H1 (cell line): ENCODE measurements around the gene TMEM181.

Source experiments
- CHD2 ChIP-seq: IDR thresholded peaks from 2 replicates; pipeline ENCODE4 v1.6.1; 2012; ENCODE audit warnings: low read length, improper control_type of control experiment
- CREB1 ChIP-seq: IDR thresholded peaks from 2 replicates; pipeline ENCODE4 v1.6.1; 2012; ENCODE audit warnings: inconsistent platforms
- CTCF ChIP-seq, 3 experiments: IDR thresholded peaks; 1 replicate in 2 of 3; 2 replicates in 1 of 3; pipeline versions ENCODE4 v1.5.1 to v1.6.1; 2011; ENCODE audit warnings: low read length in 3 of 3, mild to moderate bottlenecking in 3 of 3, inconsistent platforms in 2 of 3, low read depth in 1 of 3, moderate library complexity in 1 of 3; ENCODE audit not compliant: insufficient read depth in 1 of 3; ENCODE audit errors: control extremely low read depth in 1 of 3
- EP300 ChIP-seq, 2 experiments: IDR thresholded peaks; 1 replicate in 1 of 2; 2 replicates in 1 of 2; pipeline ENCODE4 v1.6.1; 2011 to 2012; ENCODE audit warnings: low read depth in 2 of 2, low read length in 2 of 2, mild to moderate bottlenecking in 2 of 2, borderline replicate concordance in 1 of 2, inconsistent platforms in 1 of 2, moderate library complexity in 1 of 2
- EZH2 ChIP-seq: fragments of 200-600 bp; sonication (generic); IDR thresholded peaks from 2 replicates; pipeline ENCODE4 v1.7.1; 2012; ENCODE audit warnings: low read depth, mild to moderate bottlenecking, moderate library complexity, low read length, inconsistent platforms; ENCODE audit not compliant: severe bottlenecking
- GABPA ChIP-seq: IDR thresholded peaks from 2 replicates; pipeline ENCODE4 v1.6.1; 2011; ENCODE audit warnings: mild to moderate bottlenecking, low read length, moderate library complexity, borderline replicate concordance; ENCODE audit not compliant: insufficient read depth
- HDAC2 ChIP-seq, 2 experiments: fragments of 300-600 bp in 1 of 2; sonication (generic) in 1 of 2; IDR thresholded peaks; 2 replicates each; pipeline ENCODE4 v1.6.1; 2011 to 2012; ENCODE audit warnings: low read depth in 2 of 2, low read length in 2 of 2, mild to moderate bottlenecking in 2 of 2, moderate library complexity in 2 of 2, borderline replicate concordance in 1 of 2, inconsistent platforms in 1 of 2
- HDAC6 ChIP-seq: IDR thresholded peaks from one replicate; pipeline ENCODE4 v1.7.1; 2012; ENCODE audit warnings: low read depth, mild to moderate bottlenecking, inconsistent platforms, low read length, moderate library complexity
- KDM1A ChIP-seq: fragments of 200-600, 300-600 bp; sonication (generic); IDR thresholded peaks from 2 replicates; pipeline ENCODE4 v1.7.1; 2016; ENCODE audit warnings: mild to moderate bottlenecking, low read length, borderline replicate concordance
- PHF8 ChIP-seq: fragments of 200-600 bp; sonication (generic); conservative IDR thresholded peaks from 2 replicates; pipeline ENCODE4 v1.7.1; 2012; ENCODE audit warnings: low read depth, mild to moderate bottlenecking, inconsistent platforms, low read length, moderate library complexity
- POLR2A ChIP-seq, 2 experiments: IDR thresholded peaks; 1 replicate in 1 of 2; 2 replicates in 1 of 2; pipeline ENCODE4 v1.6.1; 2011; ENCODE audit warnings: low read depth in 2 of 2, low read length in 2 of 2, mild to moderate bottlenecking in 2 of 2; ENCODE audit errors: control extremely low read depth in 1 of 2
- RAD21 ChIP-seq, 2 experiments: IDR thresholded peaks in 1 of 2; conservative IDR thresholded peaks in 1 of 2; 2 replicates each; pipeline ENCODE4 v1.6.1; 2011; ENCODE audit warnings: low read depth in 2 of 2, low read length in 2 of 2, improper control_type of control experiment in 1 of 2, inconsistent platforms in 1 of 2, mild to moderate bottlenecking in 1 of 2, moderate library complexity in 1 of 2
- SP4 ChIP-seq: IDR thresholded peaks from 2 replicates; pipeline ENCODE4 v1.6.1; 2012; ENCODE audit warnings: low read length, inconsistent platforms
- SRF ChIP-seq: IDR thresholded peaks from 2 replicates; pipeline ENCODE4 v1.6.1; 2011; ENCODE audit warnings: mild to moderate bottlenecking, low read depth, low read length, moderate library complexity

DNA sequence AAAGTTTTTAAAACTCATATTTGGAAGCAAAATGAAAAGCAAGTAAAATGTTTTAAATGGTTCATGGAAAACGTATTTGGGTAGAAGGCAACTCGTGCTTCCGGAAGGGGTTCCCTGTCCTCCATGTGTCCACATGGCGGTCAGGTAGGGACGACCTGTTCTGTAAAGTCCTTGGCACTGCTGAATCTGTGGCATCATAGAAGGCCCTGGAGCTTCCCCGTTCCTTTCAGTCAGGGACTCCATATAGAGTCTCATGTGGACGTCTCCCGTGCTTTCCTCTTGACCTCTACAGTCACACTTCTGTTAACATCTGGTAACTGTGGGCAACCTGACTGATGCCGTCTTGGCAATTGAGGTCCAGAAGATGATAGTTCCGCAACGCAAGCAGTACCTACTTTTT lies 73.2 kb downstream of the TMEM181 start:
- TF ChIP-seq KDM1A (no peak), CTCF (IDR thresholded peaks at IDR 0.05; ENCODE audit: control extremely low read depth in 1 of 3, insufficient read depth in 1 of 3, low read depth in 1 of 3, low read length in 3 of 3) (no peak), GABPA (no peak), POLR2A (IDR thresholded peaks at IDR 0.05; ENCODE audit: control extremely low read depth in 1 of 2, low read depth in 2 of 2, low read length in 2 of 2) (no peak), PHF8 (no peak), EP300 (IDR thresholded peaks at IDR 0.05; ENCODE audit: borderline replicate concordance in 1 of 2, low read depth in 2 of 2, low read length in 2 of 2) (no peak), SP4 (no peak), EZH2 (no peak), HDAC6 (no peak), RAD21 (IDR thresholded peaks at IDR 0.05 in 1 of 2, conservative IDR thresholded peaks at IDR 0.05 in 1 of 2; ENCODE audit: low read depth in 2 of 2, low read length in 2 of 2) (no peak), CREB1 (no peak), SRF (no peak), CHD2 (no peak), HDAC2 (IDR thresholded peaks at IDR 0.05; ENCODE audit: borderline replicate concordance in 1 of 2, low read depth in 2 of 2, low read length in 2 of 2) (no peak)
